Pancreas (tissue), 10 donors: Measurements from ENCODE around the gene COQ8B. TPM values are rescaled to one million over a fixed set of nuclear protein-coding genes. Genes with fewer than 3 reads are reported as not detected.
"Not testable (repeated sequence)": the region's sequence is repeated elsewhere in the genome, so short reads cannot be mapped to it uniquely, and the experiment has no call there.

Experiments
- ATAC-seq, 4 donors: fragments of 200-7000 bp; cut with Tn5 transposase; one replicate each; pipeline versions ENCODE4 v1.8.0 to v1.9.1; 2020; ENCODE audit warnings: mild to moderate bottlenecking in 4 of 4, moderate library complexity in 4 of 4
- DNase-seq, 6 donors: peaks; one replicate each; pipeline ENCODE4 v3.0.0-alpha.2; 2020
- FAIRE-seq: peaks from 2 replicates; lab custom pipeline; 2012; peaks lifted over from hg19 to GRCh38; lab: Jason Lieb, UNC
- H3K27ac ChIP-seq, 4 donors: fragments of 200-600 bp; sonication (generic); 1 replicate in 3 of 4; 2 replicates in 1 of 4; pipeline versions ENCODE4 v1.5.0 to v1.8.0; 2020
- H3K27me3 ChIP-seq, 4 donors: fragments of 200-600 bp; one replicate each; pipeline ENCODE4 v1.8.0; 2021
- H3K36me3 ChIP-seq, 3 donors: fragments of 200-600 bp; sonication (generic) in 1 of 3; one replicate each; pipeline versions ENCODE4 v1.5.0 to v1.8.0; 2020 to 2021
- H3K4me1 ChIP-seq, 3 donors: fragments of 200-600 bp; one replicate each; pipeline ENCODE4 v1.8.0; 2021
- H3K4me3 ChIP-seq, 4 donors: fragments of 200-600 bp; sonication (generic) in 2 of 4; one replicate each; pipeline versions ENCODE4 v1.5.0 to v1.8.0; 2020 to 2021
- H3K9me3 ChIP-seq, 4 donors: fragments of 200-600 bp; one replicate each; pipeline ENCODE4 v1.8.0; 2021
- CTCF ChIP-seq, 4 donors: fragments of 200-600 bp; sonication (generic) in 3 of 4; IDR thresholded peaks; one replicate each; pipeline versions ENCODE4 v1.5.0 to v1.8.0; 2021; ENCODE audit warnings: antibody characterized with exemption in 4 of 4
- WGBS, 2 donors: extraction: QIAGEN DNeasy Blood & Tissue Kit; methylation state at CpG; one replicate each; pipeline ENCODE4 v1.1.7; 2013; 5-methylcytosine and 5-hydroxymethylcytosine counted together
- intact Hi-C, 3 donors: fragments of 100-400 bp; cut with DNase I; formaldehyde crosslinking; loops; one replicate each; pipeline versions ENCODE4 v1.11.1 to v1.14.2; 2022
- polyA plus RNA-seq, 2 donors: library from polyadenylated mRNA; stranded (reverse); fragments of 200-250 nt; gene quantifications; one replicate each; pipeline ENCODE4 v1.2.3, GENCODE V29; 2013
- total RNA-seq, 6 donors: library from RNA; stranded (reverse); fragmentation: NEBNext Ultra II Directional in 4 of 6; extraction: Animal tissue kit (Norgen Biotek cat#: 25700) in 4 of 6; gene quantifications; one replicate each; pipeline versions ENCODE4 v1.2.1 to v1.2.4, GENCODE V29; 2021 to 2023
- donor health status: healthy with polysubstance abuse.
- donor health status: DM: no; HTN: no; CAD: no; lungs with moderate emphysema.
- donor health status: DM: no; HTN: no; CAD: no.
- donor health status: control.
- donor health status: control.
- donor health status: Bipolar disorder and iron deficiency.
- donor health status: DM: yes; HTN: yes; CAD: no.
- donor health status: DM: no; HTN: no; CAD: no.
- donor health status: DM: no; HTN: no; CAD: no.
- donor health status: DM: yes; HTN: yes; CAD: no.

COQ8B gene
- total and polyA plus RNA-seq, 8 donors = 12.7 to 44.2 (median 18.0) TPM

GRCh38 chr19:40662925-40663694 lies 53.6 kb downstream of the COQ8B start:
- peak in 2 of 4 donors; percentile 95 to 98 for TF ChIP-seq CTCF (IDR thresholded peaks at IDR 0.05)
- no peak for FAIRE-seq

GRCh38 chr19:40661616-40662015 lies 55.1 kb downstream of the COQ8B start:
- no peak for DNase-seq
- FAIRE-seq = no peak
- Histone ChIP-seq H3K4me1 (no peaks in the 10 kb centered on the region), H3K36me3 (no peaks in the 10 kb centered on the region), H3K27me3 (peaks cover 0 to 4% (median 0%) of the 10 kb centered on the region in 4 donors), H3K4me3 (no peak overlapping the region), H3K9me3 (no peaks in the 10 kb centered on the region), H3K27ac (no peak overlapping the region)
- ATAC-seq = no peak
- WGBS, 2 donors = 57 to 66% methylated on average over 1 of the region's 1 CpG
- intact Hi-C loops = loop anchor here (5.0 to 10.0 kb wide), 4 partner anchors 153 to 483 kb away; no protein-coding TSS in a partner anchor
- no peak for TF ChIP-seq CTCF (IDR thresholded peaks at IDR 0.05)

More at GRCh38 chr19:40662925-40663694, 53.6 kb downstream of the COQ8B start:
- peak overlapping the region; percentile 71 to 81 (median 76) for H3K27ac ChIP-seq
- peak overlapping the region; percentile 44 to 80 (median 56) for H3K4me3 ChIP-seq
- H3K4me1 ChIP-seq = no peaks in the 10 kb centered on the region
- H3K36me3 ChIP-seq = no peaks in the 10 kb centered on the region
- ATAC-seq = peak; percentile 93 to 95 (median 94)
- WGBS, 2 donors = 1% methylated on average over 60 of the region's 60 CpGs
- no peaks in the 10 kb centered on the region for H3K9me3 ChIP-seq
- intact Hi-C loops = loop anchor here (5.0 to 10.0 kb wide), 4 partner anchors 152 to 482 kb away; no protein-coding TSS in a partner anchor
- H3K27me3 ChIP-seq = peaks cover 0 to 4% (median 0%) of the 10 kb centered on the region in 4 donors
- DNase-seq = peak; percentile 84 to 99 (median 93)

GRCh38 chr19:40659566-40659965 lies 57.1 kb downstream of the COQ8B start:
- ATAC-seq (no peak), DNase-seq (no peak), FAIRE-seq (no peak)
- H3K27ac ChIP-seq = no peak overlapping the region
- intact Hi-C loops = no loop called here
- H3K9me3 ChIP-seq = no peaks in the 10 kb centered on the region
- H3K36me3 ChIP-seq = no peaks in the 10 kb centered on the region
- H3K4me1 ChIP-seq = no peaks in the 10 kb centered on the region
- no peak for TF ChIP-seq CTCF (IDR thresholded peaks at IDR 0.05)
- peaks cover 0 to 4% (median 0%) of the 10 kb centered on the region in 4 donors for H3K27me3 ChIP-seq
- 57 to 64% methylated on average over 11 of the region's 11 CpGs for WGBS, 2 donors
- H3K4me3 ChIP-seq = no peak overlapping the region

GRCh38 chr19:40659116-40659515 lies 57.6 kb downstream of the COQ8B start:
- H3K9me3 ChIP-seq = no peaks in the 10 kb centered on the region
- no peak overlapping the region for H3K27ac ChIP-seq
- H3K36me3 ChIP-seq = no peaks in the 10 kb centered on the region
- no peak for FAIRE-seq
- H3K4me3 ChIP-seq = no peak overlapping the region
- WGBS, 2 donors = 76 to 80% methylated on average over 5 of the region's 5 CpGs
- H3K27me3 ChIP-seq = peaks cover 0 to 4% (median 0%) of the 10 kb centered on the region in 4 donors
- H3K4me1 ChIP-seq = no peaks in the 10 kb centered on the region
- no peak for ATAC-seq
- intact Hi-C loops = no loop called here
- no peak for DNase-seq
- no peak for TF ChIP-seq CTCF (IDR thresholded peaks at IDR 0.05)

- TF ChIP-seq CTCF (IDR thresholded peaks at IDR 0.05) = no peak
- intact Hi-C loops = no loop called here
Observed at GRCh38 chr19:40658031-40658430, 58.7 kb downstream of the COQ8B start.

GRCh38 chr19:40655684-40656083 lies 61.0 kb downstream of the COQ8B start:
- H3K4me3 ChIP-seq, H3K9me3 ChIP-seq, DNase-seq, H3K27ac ChIP-seq, H3K4me1 ChIP-seq, intact Hi-C loops, ATAC-seq, H3K27me3 ChIP-seq, H3K36me3 ChIP-seq, FAIRE-seq: not testable (repeated sequence)
- 73% methylated on average over 7 of the region's 7 CpGs for WGBS, 2 donors

More at GRCh38 chr19:40658031-40658430, 58.7 kb downstream of the COQ8B start:
- no peak for ATAC-seq
- no peaks in the 10 kb centered on the region for H3K36me3 ChIP-seq
- H3K4me3 ChIP-seq = no peak overlapping the region
- H3K4me1 ChIP-seq = no peaks in the 10 kb centered on the region
- no peak for DNase-seq
- WGBS, 2 donors = 73 to 80% methylated on average over 8 of the region's 8 CpGs
- peaks cover 0 to 4% (median 0%) of the 10 kb centered on the region in 4 donors for H3K27me3 ChIP-seq
- no peak for FAIRE-seq
- H3K27ac ChIP-seq = no peak overlapping the region
- H3K9me3 ChIP-seq = no peaks in the 10 kb centered on the region

- intact Hi-C loops, ATAC-seq, H3K36me3 ChIP-seq, H3K9me3 ChIP-seq, FAIRE-seq, H3K4me3 ChIP-seq, H3K4me1 ChIP-seq, H3K27ac ChIP-seq, DNase-seq, H3K27me3 ChIP-seq: not testable (repeated sequence)
- 84 to 85% methylated on average over 11 of the region's 11 CpGs for WGBS, 2 donors
Observed at GRCh38 chr19:40652303-40652702, 64.4 kb downstream of the COQ8B start.
